ENCODE measurements around the gene SRD5A1.
A peak's percentile ranks its signal among the peaks of the same experiment; 100 is the strongest.

SRD5A1 gene, protein sequence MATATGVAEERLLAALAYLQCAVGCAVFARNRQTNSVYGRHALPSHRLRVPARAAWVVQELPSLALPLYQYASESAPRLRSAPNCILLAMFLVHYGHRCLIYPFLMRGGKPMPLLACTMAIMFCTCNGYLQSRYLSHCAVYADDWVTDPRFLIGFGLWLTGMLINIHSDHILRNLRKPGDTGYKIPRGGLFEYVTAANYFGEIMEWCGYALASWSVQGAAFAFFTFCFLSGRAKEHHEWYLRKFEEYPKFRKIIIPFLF

GRCh38 chr5:6632888-6633468 is at the start of gene SRD5A1, which contains the start of gene NSUN2:
Gene SRD5A1, plus strand, starts transcription at chr5:6633440. Its CDS starts 137 bp downstream, at chr5:6633577.
Gene NSUN2, minus strand, starts transcription at chr5:6633044. Its CDS starts 65 bp downstream, at chr5:6632979.
- DNase-seq = peak; percentile 92

GRCh38 chr5:6584101-6584645 is 49.1 kb upstream of the SRD5A1 start:
- DNase-seq = no peak

DNA sequence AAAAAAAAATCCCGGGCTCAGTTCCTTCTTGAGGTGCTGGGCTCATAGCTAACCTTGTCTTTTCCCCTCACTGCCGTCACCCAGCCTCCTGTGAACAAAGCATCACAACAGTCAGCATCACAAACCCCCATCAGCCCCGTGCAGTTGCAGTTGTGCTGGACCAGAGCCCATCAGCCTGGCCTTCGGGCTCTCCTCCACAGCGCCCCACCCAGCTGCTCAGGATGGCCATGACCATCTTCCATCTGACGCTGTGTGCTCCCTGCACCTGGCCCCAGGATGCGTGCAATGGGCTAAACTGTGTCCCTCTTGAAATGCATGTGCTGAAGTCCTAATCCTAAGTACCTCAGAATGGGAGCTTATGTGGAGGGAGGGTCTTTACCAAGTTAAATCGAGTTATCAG is 48.5 kb upstream of the SRD5A1 start:
- DNase-seq = no peak

- DNase-seq = no peak
Observed at GRCh38 chr5:6585168-6585567, 48.1 kb upstream of the SRD5A1 start.

DNA sequence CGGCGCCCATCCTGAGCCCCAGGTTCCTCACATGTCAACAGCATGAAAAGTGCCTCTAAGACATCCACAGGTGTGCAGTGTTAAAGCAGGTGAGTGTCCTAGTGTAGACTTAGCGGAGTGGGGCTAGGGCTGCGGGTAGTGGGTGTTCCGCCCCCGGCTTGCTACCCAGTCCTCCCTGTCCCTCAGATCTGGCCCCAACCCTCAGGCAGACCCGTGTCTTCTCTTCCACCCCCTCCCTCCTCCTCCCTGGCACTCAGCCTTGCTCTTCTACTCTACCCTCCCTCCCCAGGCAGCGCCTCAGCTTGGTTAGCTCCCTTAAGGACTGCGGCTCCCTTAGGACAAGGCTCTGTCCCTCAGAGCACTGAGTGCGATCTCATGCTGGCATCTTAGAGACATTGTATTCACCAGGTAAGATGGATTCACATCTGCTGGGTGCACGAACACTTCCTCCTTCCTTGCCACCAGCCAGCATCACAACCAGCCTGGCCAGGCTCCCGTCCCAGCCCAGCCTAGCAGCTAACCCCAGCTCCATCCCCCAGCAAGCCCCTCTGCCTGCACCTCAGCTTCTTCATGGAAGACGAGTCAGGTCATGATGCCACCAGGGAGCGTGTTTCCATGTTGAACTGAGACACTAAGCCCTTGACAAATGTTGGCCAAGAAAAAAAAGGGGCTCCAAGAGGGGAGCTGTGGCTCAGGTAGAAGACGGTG is 47.1 kb upstream of the SRD5A1 start:
- DNase-seq = no peak

DNA sequence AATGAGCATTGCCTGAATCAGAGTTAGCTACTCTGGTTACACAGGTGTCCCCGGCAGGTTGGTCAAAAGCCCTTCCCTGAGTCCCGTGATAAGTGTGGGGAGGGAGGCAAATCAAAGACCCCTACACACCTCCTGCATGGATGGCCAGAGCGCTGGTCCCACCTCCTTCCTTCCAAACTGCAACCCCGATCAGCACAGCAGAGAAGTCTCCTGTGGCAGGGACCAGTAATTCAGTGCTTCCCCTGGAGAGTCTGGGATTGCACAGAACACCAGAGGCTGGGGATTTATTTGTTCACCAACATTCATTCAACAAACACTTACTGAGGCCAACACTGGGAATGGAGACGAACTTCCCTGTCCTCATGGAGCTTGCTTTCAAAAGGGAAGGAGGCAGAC is 46.6 kb upstream of the SRD5A1 start:
- DNase-seq = no peak

GRCh38 chr5:6587171-6587570 is 46.1 kb upstream of the SRD5A1 start:
- no peak for DNase-seq

DNA sequence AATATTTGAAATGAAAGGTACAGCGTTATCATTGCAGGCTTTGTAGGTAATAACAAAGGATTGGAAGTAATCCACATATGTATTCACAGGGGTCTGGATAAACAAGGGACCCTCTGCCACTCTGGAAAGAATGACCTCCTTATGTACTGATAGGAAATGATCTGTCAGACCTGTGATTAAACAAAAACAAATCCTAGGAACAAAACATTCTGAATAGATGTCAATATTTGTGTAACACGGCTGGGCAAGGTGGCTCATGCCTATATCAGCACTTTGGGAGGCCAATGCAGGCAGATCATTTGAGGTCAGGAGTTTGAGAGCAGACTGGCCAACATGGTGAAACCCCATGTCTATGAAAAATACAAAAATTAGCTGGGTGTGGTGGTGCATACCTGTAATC is 42.7 kb upstream of the SRD5A1 start:
- no peak for DNase-seq

DNA sequence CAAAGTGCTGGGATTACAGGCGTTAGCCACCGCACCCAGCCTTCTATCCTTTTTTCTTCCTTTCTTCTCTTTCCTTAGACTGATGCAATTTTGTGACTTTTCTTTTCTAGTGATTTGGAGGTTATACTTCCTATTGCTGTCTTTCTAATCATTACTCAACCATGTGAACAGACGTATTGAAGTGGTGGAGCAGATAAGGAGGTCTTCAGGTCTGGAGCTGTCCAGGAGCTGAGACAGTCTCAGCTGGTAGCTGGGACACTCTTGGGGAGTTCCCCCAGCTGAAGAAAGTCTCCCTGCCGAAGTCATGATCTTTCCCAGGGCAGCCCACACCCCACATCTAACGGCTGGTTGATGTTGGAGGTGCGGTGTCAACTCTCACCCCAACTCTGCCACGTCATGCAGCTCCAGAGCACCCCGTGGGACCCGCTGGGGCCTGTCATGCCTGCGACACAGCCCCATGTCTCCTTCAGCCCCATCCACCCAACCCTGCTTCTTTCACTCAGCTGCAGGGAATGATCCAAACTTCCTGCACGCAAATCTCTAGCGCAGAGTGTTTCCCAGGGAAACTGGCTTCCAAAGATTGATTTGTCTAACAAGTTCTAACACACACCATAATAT is 41.5 kb upstream of the SRD5A1 start:
- DNase-seq = no peak

DNA sequence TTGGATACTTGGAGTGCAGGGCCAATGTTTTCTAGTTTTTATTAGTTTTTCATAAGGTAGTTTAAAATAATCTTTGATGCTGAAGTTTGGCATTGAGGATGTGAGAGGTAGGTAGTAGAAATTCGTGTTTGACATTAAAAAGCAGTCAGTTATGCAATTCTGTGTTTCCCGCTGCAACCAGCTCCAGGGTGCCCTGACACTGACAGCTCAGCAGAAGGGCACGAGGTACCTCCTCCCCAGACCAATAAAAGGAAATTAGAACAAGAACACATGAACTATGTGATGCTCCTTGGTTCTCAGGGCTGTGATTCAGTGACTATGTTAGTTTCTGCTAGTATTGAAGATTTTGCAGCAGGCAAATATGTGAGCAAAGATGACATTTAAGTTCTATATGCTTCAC is 40.6 kb upstream of the SRD5A1 start:
- DNase-seq = no peak

DNA sequence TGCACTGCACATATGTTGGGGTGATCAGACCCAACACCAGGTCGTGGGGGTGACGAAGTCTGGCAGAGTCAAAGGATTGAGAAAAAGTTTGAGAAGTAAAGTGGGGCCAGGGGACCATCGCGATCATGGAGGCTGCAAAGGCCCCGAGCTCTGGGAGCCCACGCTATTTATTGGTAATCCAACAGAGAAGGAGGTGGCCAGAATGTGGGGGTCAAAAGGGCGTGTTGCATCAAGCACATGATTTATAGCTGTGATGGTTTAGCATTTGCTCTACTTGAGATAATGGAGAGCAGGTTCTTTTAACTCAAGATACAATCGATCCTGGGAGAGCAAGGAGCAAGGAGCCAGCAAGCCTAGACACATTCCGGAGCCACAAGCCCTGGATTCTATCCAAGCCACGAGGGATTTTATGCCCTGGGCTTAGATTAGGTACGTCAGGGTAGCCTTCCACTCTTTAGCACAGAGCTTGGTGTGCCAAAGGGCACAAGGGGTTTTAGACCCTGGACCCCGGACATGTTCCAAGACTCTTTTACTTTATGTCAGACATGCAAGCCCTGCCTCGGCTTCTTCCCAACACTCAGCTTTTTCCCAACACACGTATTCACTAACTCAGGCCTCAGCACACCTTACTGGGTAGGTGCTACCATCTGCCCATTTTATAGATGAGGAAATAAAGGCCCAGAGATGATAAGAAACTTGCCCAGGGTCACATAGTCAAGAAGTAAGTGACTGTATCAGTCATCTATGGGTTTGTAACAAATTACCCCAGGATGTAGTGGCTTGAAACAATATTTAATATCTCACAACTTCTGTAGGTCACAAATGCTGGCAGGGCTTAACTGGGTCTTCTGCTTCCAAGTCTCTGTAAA is 39.9 kb upstream of the SRD5A1 start:
- no peak for DNase-seq

DNA sequence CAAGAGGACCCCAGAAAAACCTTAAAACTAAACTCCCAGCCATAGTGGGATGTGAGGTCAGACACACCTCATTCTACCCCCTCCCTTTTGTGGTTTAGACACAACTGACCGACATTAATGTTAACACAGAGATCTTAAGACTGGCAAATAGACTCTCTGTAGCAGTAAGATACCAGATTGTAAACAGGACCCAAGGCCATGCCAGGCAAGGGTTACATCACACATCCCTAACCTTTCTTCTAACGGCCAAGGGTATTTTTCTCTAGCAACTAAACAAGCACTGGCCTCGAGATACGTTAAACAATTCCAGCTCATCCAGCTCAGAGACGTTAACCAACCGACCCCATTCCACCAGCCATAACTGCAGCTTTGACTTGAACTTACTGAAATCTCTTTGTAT is 39.2 kb upstream of the SRD5A1 start:
- no peak for DNase-seq

GRCh38 chr5:6595405-6595804 is 37.8 kb upstream of the SRD5A1 start:
- no peak for DNase-seq

DNA sequence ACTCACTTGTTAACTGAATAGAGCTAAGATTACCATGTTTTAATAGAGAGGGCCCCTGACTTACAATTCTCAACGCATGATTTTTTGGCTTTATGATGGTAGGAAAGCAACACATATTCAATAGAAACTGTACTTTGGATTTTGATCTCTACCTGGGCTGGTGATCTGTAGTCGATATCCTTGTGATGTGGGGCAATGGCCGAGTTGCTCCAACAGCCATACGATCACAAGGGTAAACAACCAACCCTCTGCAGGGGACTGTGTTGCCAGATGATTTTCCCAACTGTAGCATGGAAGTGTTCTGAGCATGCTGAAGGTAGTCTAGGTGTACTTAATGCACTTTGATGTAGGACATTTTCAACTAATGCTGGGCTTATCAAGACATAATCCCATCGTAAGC is 36.9 kb upstream of the SRD5A1 start:
- DNase-seq = no peak

DNA sequence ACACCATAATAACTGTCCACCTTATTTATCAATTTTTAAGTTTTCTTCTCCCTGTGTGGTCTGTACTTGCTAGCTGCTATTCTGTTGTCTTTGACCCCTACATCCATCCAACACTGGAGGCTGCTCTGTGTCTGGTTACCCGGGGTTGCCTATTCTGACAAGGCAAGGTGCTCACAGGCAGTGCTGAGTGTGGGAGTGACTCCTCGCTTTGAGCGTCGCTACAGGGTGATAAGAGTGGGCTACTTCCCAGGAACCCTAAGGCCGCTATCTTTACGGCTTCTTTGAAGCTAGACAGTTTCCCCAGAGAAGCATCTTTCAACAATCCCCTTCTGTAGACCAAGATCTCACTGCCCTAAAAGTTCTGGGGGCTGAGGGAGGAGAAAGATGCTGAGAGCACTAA is 35.7 kb upstream of the SRD5A1 start:
- no peak for DNase-seq

- DNase-seq = no peak
Observed at GRCh38 chr5:6598351-6598900, 34.8 kb upstream of the SRD5A1 start.

DNA sequence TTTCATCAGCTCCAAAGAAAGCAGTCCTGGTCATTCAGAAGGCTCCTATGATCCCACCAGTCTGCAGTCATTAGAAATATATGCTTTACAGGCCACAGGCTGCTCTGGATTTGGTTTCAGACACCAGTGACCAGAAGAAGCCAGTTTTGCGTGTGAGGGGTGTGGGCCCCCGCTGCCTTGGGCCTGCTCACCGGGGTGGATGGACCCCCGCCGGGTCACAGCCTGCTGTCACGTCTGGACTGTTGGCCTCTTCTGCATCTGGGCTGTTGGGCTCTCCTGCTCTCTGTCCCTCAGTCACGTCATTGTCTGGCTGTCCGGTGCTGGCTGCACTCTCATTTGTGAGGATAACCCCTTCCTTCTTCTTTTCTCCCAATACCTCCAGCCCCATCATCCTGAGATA is 33.5 kb upstream of the SRD5A1 start:
- no peak for DNase-seq

DNA sequence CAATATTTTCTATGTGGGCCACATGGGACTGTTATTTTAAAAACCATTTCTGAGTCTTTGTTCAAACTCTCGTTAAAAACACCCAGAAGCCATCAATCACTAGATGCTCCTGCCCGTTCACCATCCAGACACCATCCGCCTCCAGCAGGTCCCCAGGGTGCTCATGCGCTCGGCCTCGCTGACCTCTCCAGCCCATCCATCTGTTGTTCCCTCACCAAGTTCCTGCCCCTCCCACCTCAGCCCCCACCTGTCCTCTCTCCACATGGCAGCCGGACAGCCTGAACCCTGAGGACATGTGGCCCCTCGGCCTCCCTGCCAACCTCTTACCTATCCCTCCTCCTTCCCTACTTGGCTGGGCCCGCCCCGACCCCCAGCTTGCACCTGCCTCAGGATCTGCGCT is 32.0 kb upstream of the SRD5A1 start:
- DNase-seq = no peak

- no peak for DNase-seq
Observed at GRCh38 chr5:6601816-6602215, 31.4 kb upstream of the SRD5A1 start.

- no peak for DNase-seq
Observed at GRCh38 chr5:6602441-6602840, 30.8 kb upstream of the SRD5A1 start.

DNA sequence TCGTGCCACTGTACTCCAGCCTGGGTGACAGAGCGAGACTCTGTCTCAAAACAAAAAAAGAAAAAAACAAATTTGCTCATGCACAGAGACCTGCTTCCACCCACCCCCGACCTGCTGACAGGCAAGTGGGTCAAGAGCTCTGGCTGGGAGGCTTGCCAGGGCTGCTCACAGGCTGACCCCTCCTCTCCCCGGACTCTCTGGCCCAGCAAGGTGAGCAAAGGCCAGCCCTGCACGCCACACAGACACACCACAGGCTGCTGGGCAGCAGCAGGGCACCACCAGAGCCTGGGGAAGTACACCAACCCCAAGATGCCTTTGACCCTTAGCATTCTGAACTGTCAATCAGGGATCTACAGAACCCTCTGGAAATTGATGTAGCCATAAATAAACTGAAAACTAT is 29.6 kb upstream of the SRD5A1 start:
- no peak for DNase-seq

DNA sequence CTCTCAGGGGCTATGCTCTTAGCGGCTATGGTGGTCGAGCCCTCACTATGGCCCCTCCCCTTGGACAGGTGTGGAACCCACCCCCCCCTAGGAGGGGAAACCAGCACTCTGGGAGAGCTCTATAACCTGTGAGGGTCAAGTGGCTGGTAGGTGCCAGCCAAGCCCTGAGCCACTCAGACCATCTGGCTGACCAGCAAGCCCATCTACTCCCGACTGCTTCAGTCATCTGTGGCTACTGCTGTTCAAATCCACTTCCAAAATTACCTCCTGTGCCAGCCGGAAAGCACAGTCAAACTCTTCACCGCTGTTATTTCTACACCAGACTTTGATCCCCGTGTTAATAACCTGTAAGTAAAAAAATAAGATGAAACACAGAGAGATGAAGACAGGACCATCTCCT is 28.9 kb upstream of the SRD5A1 start:
- DNase-seq = no peak

Data from NCI-H345 (cell line).